GM12891 (cell line): Measurements from ENCODE around the gene NBAS.
"Not testable (repeated sequence)": the region's sequence is repeated elsewhere in the genome, so short reads cannot be mapped to it uniquely, and the experiment has no call there.

Experiments
- DNase-seq: peaks from one replicate; pipeline ENCODE4 v3.0.0; 2011; ENCODE audit warnings: low spot score; ENCODE audit not compliant: insufficient read length
- FAIRE-seq: peaks from 2 replicates; lab custom pipeline; 2011; peaks lifted over from hg19 to GRCh38; lab: Jason Lieb, UNC
- PAX5 ChIP-seq: IDR thresholded peaks from 2 replicates; pipeline ENCODE4 v1.6.1; 2011; ENCODE audit warnings: low read length, moderate library complexity, mild to moderate bottlenecking; ENCODE audit not compliant: insufficient read depth, severe bottlenecking
- POLR2A ChIP-seq: IDR thresholded peaks from 2 replicates; pipeline ENCODE4 v1.6.1; 2011; ENCODE audit warnings: low read depth, low read length, control low read depth
- POLR2AphosphoS5 ChIP-seq: IDR thresholded peaks from 2 replicates; pipeline ENCODE4 v1.6.1; 2011; ENCODE audit warnings: low read depth, low read length, control low read depth
- POU2F2 ChIP-seq: IDR thresholded peaks from 2 replicates; pipeline ENCODE4 v1.6.1; 2011; ENCODE audit warnings: low read depth, mild to moderate bottlenecking, control low read depth, low read length, moderate library complexity
- SPI1 ChIP-seq: IDR thresholded peaks from 2 replicates; pipeline ENCODE4 v1.6.1; 2011; ENCODE audit warnings: low read depth, low read length, control low read depth
- TAF1 ChIP-seq: IDR thresholded peaks from 2 replicates; pipeline ENCODE4 v1.6.1; 2011; ENCODE audit warnings: low read depth, low read length, control low read depth

NBAS gene

GRCh38 chr2:15230599-15231192 is 330.4 kb downstream of the NBAS start:
- DNase-seq (no peak), FAIRE-seq (no peak)
- TF ChIP-seq TAF1 (no peak), POU2F2 (no peak), POLR2AphosphoS5 (no peak), SPI1 (no peak), PAX5 (no peak), POLR2A (no peak)

- no peak for TF ChIP-seq SPI1
- TF ChIP-seq POLR2AphosphoS5: no peak
- no peak for TF ChIP-seq PAX5
- no peak for TF ChIP-seq POU2F2
- no peak for TF ChIP-seq POLR2A
- no peak for TF ChIP-seq TAF1
- FAIRE-seq (no peak), DNase-seq (no peak)
Observed at GRCh38 chr2:15226661-15227060, 334.5 kb downstream of the NBAS start.

GRCh38 chr2:15225131-15225530 is 336.0 kb downstream of the NBAS start:
- DNase-seq: no peak
- TF ChIP-seq SPI1 (no peak), POLR2AphosphoS5 (no peak), PAX5 (no peak), POLR2A (no peak), TAF1 (no peak), POU2F2 (no peak)
- no peak for FAIRE-seq

GRCh38 chr2:15224641-15225040 is 336.5 kb downstream of the NBAS start:
- TF ChIP-seq SPI1 (no peak), POU2F2 (no peak), PAX5 (no peak), POLR2AphosphoS5 (no peak), POLR2A (no peak), TAF1 (no peak)
- DNase-seq (no peak), FAIRE-seq (no peak)

- TF ChIP-seq SPI1 (0 out of 2 replicates have a peak, but pooled peaks have one; percentile 4), POLR2AphosphoS5 (no peak)
- DNase-seq: no peak
- FAIRE-seq: no peak
Observed at GRCh38 chr2:15223887-15224286, 337.2 kb downstream of the NBAS start.

GRCh38 chr2:15222856-15223255 is 338.3 kb downstream of the NBAS start:
- DNase-seq (no peak), FAIRE-seq (no peak)
- TF ChIP-seq POU2F2 (no peak), POLR2AphosphoS5 (no peak), POLR2A (no peak), SPI1 (no peak), PAX5 (no peak), TAF1 (no peak)

- no peak for DNase-seq
- FAIRE-seq: no peak
- TF ChIP-seq POLR2A (no peak), POLR2AphosphoS5 (no peak), TAF1 (no peak), SPI1 (no peak), PAX5 (no peak), POU2F2 (no peak)
Observed at GRCh38 chr2:15220603-15221002, 340.5 kb downstream of the NBAS start.

- TF ChIP-seq TAF1 (no peak), SPI1 (no peak), POU2F2 (no peak), PAX5 (no peak), POLR2AphosphoS5 (no peak), POLR2A (no peak)
- FAIRE-seq (no peak), DNase-seq (no peak)
Observed at GRCh38 chr2:15218423-15219086, 342.6 kb downstream of the NBAS start.

GRCh38 chr2:15212249-15212648 is 348.9 kb downstream of the NBAS start:
- FAIRE-seq (no peak), DNase-seq (no peak)
- TF ChIP-seq PAX5 (no peak), POLR2A (no peak), TAF1 (no peak), POU2F2 (no peak), SPI1 (no peak), POLR2AphosphoS5 (no peak)

- DNase-seq, FAIRE-seq: not testable (repeated sequence)
Observed at GRCh38 chr2:15210542-15210941, 350.6 kb downstream of the NBAS start.

- DNase-seq (no peak), FAIRE-seq (no peak)
- TF ChIP-seq SPI1: no peak
- TF ChIP-seq PAX5: no peak
- TF ChIP-seq TAF1: no peak
- TF ChIP-seq POLR2A: no peak
- no peak for TF ChIP-seq POLR2AphosphoS5
- no peak for TF ChIP-seq POU2F2
Observed at GRCh38 chr2:15206419-15206818, 354.7 kb downstream of the NBAS start.
